H9 (cell line): ENCODE measurements around the gene ABCA12. TPM values are rescaled to one million over a fixed set of nuclear protein-coding genes. Genes with fewer than 3 reads are reported as not detected.

Experiments
- DNase-seq: peaks from one replicate; pipeline ENCODE4 v3.0.0-alpha.2; 2017
- H2AFZ ChIP-seq: one replicate; pipeline ENCODE4 v1.6.1; 2013; ENCODE audit warnings: mild to moderate bottlenecking, low read length, control low read depth, moderate library complexity
- H2AK5ac ChIP-seq: 2 replicates; pipeline ENCODE4 v1.6.1; 2013; ENCODE audit warnings: low read length, control low read depth, mixed read lengths; ENCODE audit not compliant: insufficient read length
- H2BK120ac ChIP-seq: one replicate; pipeline ENCODE4 v1.6.1; 2013; ENCODE audit warnings: low read depth, mild to moderate bottlenecking, low read length, control low read depth, inconsistent platforms; ENCODE audit not compliant: poor library complexity, severe bottlenecking
- H2BK12ac ChIP-seq: 2 replicates; pipeline ENCODE4 v1.6.1; 2013; ENCODE audit warnings: low read length, control low read depth, mixed read lengths, low read depth; ENCODE audit not compliant: insufficient read length
- H2BK15ac ChIP-seq: 2 replicates; pipeline ENCODE4 v1.6.1; 2013; ENCODE audit warnings: low read depth, low read length, control low read depth
- H2BK20ac ChIP-seq: one replicate; pipeline ENCODE4 v1.6.1; 2013; ENCODE audit warnings: low read depth, mild to moderate bottlenecking, low read length, control low read depth, inconsistent platforms; ENCODE audit not compliant: poor library complexity, severe bottlenecking
- H2BK5ac ChIP-seq: 2 replicates; pipeline ENCODE4 v1.6.1; 2013; ENCODE audit warnings: low read length, control low read depth, mixed read lengths; ENCODE audit not compliant: insufficient read length
- H3K14ac ChIP-seq: 2 replicates; pipeline ENCODE4 v1.6.1; 2013; ENCODE audit warnings: low read length, control low read depth; ENCODE audit not compliant: insufficient read depth
- H3K18ac ChIP-seq: 2 replicates; pipeline ENCODE4 v1.6.1; 2013; ENCODE audit warnings: low read depth, mild to moderate bottlenecking, mixed read lengths, low read length, control low read depth; ENCODE audit not compliant: insufficient read length
- H3K23ac ChIP-seq: 2 replicates; pipeline ENCODE4 v1.6.1; 2013; ENCODE audit warnings: low read length, control low read depth, mixed read lengths, low read depth; ENCODE audit not compliant: insufficient read length
- H3K23me2 ChIP-seq: 2 replicates; pipeline ENCODE4 v1.6.1; 2013; ENCODE audit warnings: low read depth, mild to moderate bottlenecking, mixed read lengths, low read length, control low read depth; ENCODE audit not compliant: insufficient read length, poor library complexity, severe bottlenecking
- H3K27ac ChIP-seq: 2 replicates; pipeline ENCODE4 v1.5.1; 2013; ENCODE audit warnings: low read length, control low read depth, mixed read lengths, low read depth; ENCODE audit not compliant: insufficient read length
- H3K27me3 ChIP-seq: 2 replicates; pipeline ENCODE4 v1.6.1; 2013; ENCODE audit warnings: low read length, control low read depth, inconsistent platforms; ENCODE audit not compliant: insufficient read depth
- H3K4ac ChIP-seq: 2 replicates; pipeline ENCODE4 v1.6.1; 2013; ENCODE audit warnings: low read depth, mild to moderate bottlenecking, control low read depth, inconsistent platforms, low read length, moderate library complexity
- H3K4me1 ChIP-seq: 2 replicates; pipeline ENCODE4 v1.6.1; 2013; ENCODE audit warnings: low read length, control low read depth, inconsistent platforms; ENCODE audit not compliant: insufficient read depth
- H3K4me2 ChIP-seq: 2 replicates; pipeline ENCODE4 v1.6.1; 2013; ENCODE audit warnings: low read length, control low read depth, mixed read lengths; ENCODE audit not compliant: insufficient read length, insufficient read depth
- H3K56ac ChIP-seq: 2 replicates; pipeline ENCODE4 v1.6.1; 2013; ENCODE audit warnings: low read depth, mild to moderate bottlenecking, mixed read lengths, low read length, control low read depth; ENCODE audit not compliant: insufficient read length
- H3K79me1 ChIP-seq: 2 replicates; pipeline ENCODE4 v1.6.1; 2013; ENCODE audit warnings: low read depth, mild to moderate bottlenecking, moderate library complexity, low read length, control low read depth, inconsistent platforms; ENCODE audit not compliant: insufficient read depth, poor library complexity, severe bottlenecking
- H3K79me2 ChIP-seq: 2 replicates; pipeline ENCODE4 v1.6.1; 2013; ENCODE audit warnings: low read length, control low read depth, inconsistent platforms; ENCODE audit not compliant: insufficient read depth
- H3K9ac ChIP-seq: 2 replicates; pipeline ENCODE4 v1.6.1; 2013; ENCODE audit warnings: low read length, control low read depth, mixed read lengths; ENCODE audit not compliant: insufficient read length; ENCODE audit errors: extremely low read depth
- H3K9me3 ChIP-seq: one replicate; pipeline ENCODE4 v1.6.1; 2013; ENCODE audit warnings: low read depth, low read length, inconsistent platforms; ENCODE audit not compliant: control insufficient read depth
- H3T11ph ChIP-seq: one replicate; pipeline ENCODE4 v1.6.1; 2013; ENCODE audit warnings: mild to moderate bottlenecking, low read length, control low read depth, inconsistent platforms
- H4K20me1 ChIP-seq: one replicate; pipeline ENCODE4 v1.6.1; 2013; ENCODE audit not compliant: control insufficient read depth, insufficient read length, insufficient read depth
- H4K5ac ChIP-seq: 2 replicates; pipeline ENCODE4 v1.6.1; 2013; ENCODE audit warnings: low read depth, mild to moderate bottlenecking, mixed read lengths, low read length, control low read depth; ENCODE audit not compliant: insufficient read length
- H4K8ac ChIP-seq: replicated peaks from 2 replicates; pipeline ENCODE4 v1.6.1; 2013; ENCODE audit warnings: low read length, control low read depth, mixed read lengths, low read depth; ENCODE audit not compliant: insufficient read length
- H4K91ac ChIP-seq: 2 replicates; pipeline ENCODE4 v1.6.1; 2013; ENCODE audit warnings: low read depth, mild to moderate bottlenecking, moderate library complexity, mixed read lengths, low read length, control low read depth; ENCODE audit not compliant: insufficient read length
- H3K27ac Mint-ChIP-seq, 3 experiments: 2 replicates in 2 of 3; 3 replicates in 1 of 3; pipeline ENCODE4 v1.8.0; 2020 to 2021; ENCODE audit warnings: mixed read lengths in 3 of 3, mild to moderate bottlenecking in 1 of 3, moderate library complexity in 1 of 3
- H3K27me3 Mint-ChIP-seq: 2 replicates; pipeline ENCODE4 v1.8.0; 2021; ENCODE audit warnings: low read depth, mild to moderate bottlenecking, moderate library complexity, mixed read lengths
- H3K36me3 Mint-ChIP-seq, 3 experiments: 2 replicates in 2 of 3; 3 replicates in 1 of 3; pipeline ENCODE4 v1.8.0; 2020 to 2021; ENCODE audit warnings: low read depth in 3 of 3, mixed read lengths in 3 of 3; ENCODE audit not compliant: insufficient read depth in 1 of 3
- H3K4me1 Mint-ChIP-seq, 2 experiments: 2 replicates each; pipeline ENCODE4 v1.8.0; 2020; ENCODE audit warnings: mixed read lengths in 2 of 2
- H3K4me3 Mint-ChIP-seq, 2 experiments: 2 replicates in 1 of 2; 3 replicates in 1 of 2; pipeline ENCODE4 v1.8.0; 2020 to 2021; ENCODE audit warnings: mild to moderate bottlenecking in 2 of 2, mixed read lengths in 2 of 2, moderate library complexity in 1 of 2
- H3K9me3 Mint-ChIP-seq, 2 experiments: 2 replicates in 1 of 2; 3 replicates in 1 of 2; pipeline ENCODE4 v1.8.0; 2020; ENCODE audit warnings: mild to moderate bottlenecking in 2 of 2, mixed read lengths in 2 of 2, moderate library complexity in 1 of 2
- CTCF ChIP-seq: fragments of 200-600 bp; sonication (generic); conservative IDR thresholded peaks from 3 replicates; pipeline ENCODE4 v1.8.0; 2021; ENCODE audit warnings: antibody characterized with exemption, mild to moderate bottlenecking
- WGBS: extraction: QIAGEN DNeasy Blood & Tissue Kit; methylation state at CpG from one replicate; pipeline ENCODE4 v1.1.7; 2013; ENCODE audit warnings: missing lambda C conversion rate, low lambda C conversion rate, mixed read lengths; ENCODE audit not compliant: insufficient read length; ENCODE audit errors: extremely low coverage; 5-methylcytosine and 5-hydroxymethylcytosine counted together
- total RNA-seq: library from RNA; stranded (reverse); gene quantifications from 2 replicates; pipeline ENCODE4 v1.2.1, GENCODE V29; 2021

Gene ABCA12
- total RNA-seq, 1 experiment from 2014 or later, result not detected

- Histone ChIP-seq H2AFZ (no peak overlapping the region), H3K79me1 (no peaks in the 10 kb centered on the region), H2BK5ac (no peak overlapping the region), H3K27me3 (no peaks in the 10 kb centered on the region), H2BK20ac (no peak overlapping the region), H2AK5ac (no peak overlapping the region), H3K4me2 (no peak overlapping the region), H4K8ac (no peak overlapping the region), H3K4ac (no peak overlapping the region), H3K79me2 (no peaks in the 10 kb centered on the region), H3K56ac (no peak overlapping the region), H3K14ac (no peak overlapping the region), H4K91ac (no peak overlapping the region), H3T11ph (no peak overlapping the region), H3K27ac (no peak overlapping the region), H3K23ac (no peak overlapping the region), H2BK12ac (no peak overlapping the region), H3K9me3 (no peaks in the 10 kb centered on the region), H2BK120ac (no peak overlapping the region), H3K4me1 (no peaks in the 10 kb centered on the region), H3K18ac (no peak overlapping the region), H4K5ac (no peak overlapping the region), H2BK15ac (no peak overlapping the region), H3K9ac (no peak overlapping the region), H4K20me1 (no peaks in the 10 kb centered on the region), H3K23me2 (no peaks in the 10 kb centered on the region)
- no peak for TF ChIP-seq CTCF
- Mint-ChIP-seq H3K36me3 (no peaks in the 10 kb centered on the region), H3K27ac (no peak overlapping the region), H3K9me3 (no peaks in the 10 kb centered on the region), H3K4me1 (no peaks in the 10 kb centered on the region; a peak in 1 of 4 replicates), H3K27me3 (no peaks in the 10 kb centered on the region; the same call in 1 of the 2 replicates), H3K4me3 (no peak overlapping the region)
- no CpG with 5 or more reads among the region's 2 CpGs for WGBS
- DNase-seq, result no peak
Measured at GRCh38 chr2:215141706-215142105, 3.3 kb upstream of the ABCA12 start.
